ENCODE results near the gene BTBD1.

GRCh38 chr15:82968066-82968465 lies 99.0 kb downstream of the BTBD1 start:
- TF ChIP-seq, protein P1, sequence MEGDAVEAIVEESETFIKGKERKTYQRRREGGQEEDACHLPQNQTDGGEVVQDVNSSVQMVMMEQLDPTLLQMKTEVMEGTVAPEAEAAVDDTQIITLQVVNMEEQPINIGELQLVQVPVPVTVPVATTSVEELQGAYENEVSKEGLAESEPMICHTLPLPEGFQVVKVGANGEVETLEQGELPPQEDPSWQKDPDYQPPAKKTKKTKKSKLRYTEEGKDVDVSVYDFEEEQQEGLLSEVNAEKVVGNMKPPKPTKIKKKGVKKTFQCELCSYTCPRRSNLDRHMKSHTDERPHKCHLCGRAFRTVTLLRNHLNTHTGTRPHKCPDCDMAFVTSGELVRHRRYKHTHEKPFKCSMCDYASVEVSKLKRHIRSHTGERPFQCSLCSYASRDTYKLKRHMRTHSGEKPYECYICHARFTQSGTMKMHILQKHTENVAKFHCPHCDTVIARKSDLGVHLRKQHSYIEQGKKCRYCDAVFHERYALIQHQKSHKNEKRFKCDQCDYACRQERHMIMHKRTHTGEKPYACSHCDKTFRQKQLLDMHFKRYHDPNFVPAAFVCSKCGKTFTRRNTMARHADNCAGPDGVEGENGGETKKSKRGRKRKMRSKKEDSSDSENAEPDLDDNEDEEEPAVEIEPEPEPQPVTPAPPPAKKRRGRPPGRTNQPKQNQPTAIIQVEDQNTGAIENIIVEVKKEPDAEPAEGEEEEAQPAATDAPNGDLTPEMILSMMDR (IDR thresholded peaks at IDR 0.05; ENCODE audit: insufficient read depth, low read length): no peak
- no peak for TF ChIP-seq POLR2AphosphoS5 (IDR thresholded peaks at IDR 0.05; ENCODE audit: low read depth)

All from HL-60 (cell line).